Endothelial cell of umbilical vein (primary cell): ENCODE data around the gene CETN3.

ENCODE experiments used
- CTCF ChIP-seq, 2 donors: IDR thresholded peaks; 1 replicate in 1 of 2; 2 replicates in 1 of 2; pipeline ENCODE4 v1.5.1; 2011; ENCODE audit warnings: low read length in 2 of 2, mild to moderate bottlenecking in 2 of 2, moderate library complexity in 2 of 2, control low read depth in 1 of 2, inconsistent platforms in 1 of 2, low read depth in 1 of 2; ENCODE audit not compliant: insufficient read depth in 1 of 2; ENCODE audit errors: extremely low read depth in 1 of 2
- EZH2 ChIP-seq: IDR thresholded peaks from 2 replicates; pipeline ENCODE4 v1.6.1; 2012; ENCODE audit warnings: borderline replicate concordance, low read depth, mild to moderate bottlenecking, moderate library complexity, low read length, inconsistent platforms; ENCODE audit not compliant: severe bottlenecking
- FOS ChIP-seq: IDR thresholded peaks from 2 replicates; pipeline ENCODE4 v1.6.1; 2011; ENCODE audit warnings: mild to moderate bottlenecking, low read length, moderate library complexity, borderline replicate concordance; ENCODE audit not compliant: insufficient read depth
- JUN ChIP-seq: IDR thresholded peaks from 2 replicates; pipeline ENCODE4 v1.6.1; 2011; ENCODE audit warnings: borderline replicate concordance, low read depth; ENCODE audit not compliant: insufficient read length, insufficient read depth
- MAX ChIP-seq: IDR thresholded peaks from 2 replicates; pipeline ENCODE4 v1.6.1; 2011; ENCODE audit not compliant: insufficient read depth, insufficient read length
- MYC ChIP-seq: IDR thresholded peaks from one replicate; pipeline ENCODE4 v1.6.1; 2011; ENCODE audit warnings: mild to moderate bottlenecking, low read depth, low read length
- POLR2A ChIP-seq: IDR thresholded peaks from 2 replicates; pipeline ENCODE4 v1.6.1; 2012; ENCODE audit warnings: low read depth, mild to moderate bottlenecking, control low read depth, low read length
- POLR2AphosphoS5 ChIP-seq: IDR thresholded peaks from 2 replicates; pipeline ENCODE4 v1.6.1; 2012; ENCODE audit warnings: low read depth, mild to moderate bottlenecking, control low read depth, low read length, moderate library complexity; ENCODE audit not compliant: insufficient read depth

GRCh38 chr5:90409318-90410177 is at the start of gene CETN3:
- TF ChIP-seq CTCF (IDR thresholded peaks at IDR 0.05; ENCODE audit: extremely low read depth in 1 of 2, insufficient read depth in 1 of 2, low read depth in 1 of 2, low read length in 2 of 2) (no peak), POLR2AphosphoS5 (peak; percentile 73), POLR2A (peak; percentile 94), MAX (no peak), MYC (no peak), EZH2 (no peak), JUN (no peak), FOS (no peak)
